ENCODE data around the gene SPAG17.

Gene SPAG17

DNA sequence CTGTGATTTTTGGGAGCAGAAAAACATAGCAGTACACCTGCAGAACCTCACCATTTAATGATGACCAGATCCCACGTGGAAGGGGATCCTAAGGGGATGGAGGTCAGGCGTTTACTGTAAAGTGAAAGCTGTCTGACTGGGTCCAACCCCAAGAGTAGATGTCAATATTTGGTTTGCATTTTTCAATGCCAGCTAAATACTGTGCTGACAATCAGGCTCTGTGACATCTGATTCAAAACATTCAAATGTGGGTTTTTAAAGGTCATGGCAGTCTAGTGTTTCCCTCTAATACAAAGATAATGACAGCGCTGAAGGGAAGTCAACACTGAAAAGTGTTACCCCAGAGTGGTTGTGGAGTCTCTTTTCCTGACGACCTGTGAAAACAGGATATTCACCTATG lies 68.1 kb downstream of the SPAG17 start:
- Mint-ChIP-seq H3K27ac (no peak overlapping the region), H3K27me3 (peaks cover 13% of the 10 kb centered on the region), H3K4me1 (no peaks in the 10 kb centered on the region), H3K4me3 (no peak overlapping the region), H3K9me3 (no peaks in the 10 kb centered on the region)
- DNase-seq (no peak), ATAC-seq (no peak)

- no peak overlapping the region for H3K27ac Mint-ChIP-seq
- H3K4me3 Mint-ChIP-seq: no peak overlapping the region
- H3K9me3 Mint-ChIP-seq: no peaks in the 10 kb centered on the region
- no peak for DNase-seq
- no peaks in the 10 kb centered on the region for H3K4me1 Mint-ChIP-seq
- ATAC-seq: no peak
- peaks cover 13% of the 10 kb centered on the region for H3K27me3 Mint-ChIP-seq
Observed at GRCh38 chr1:118116401-118116800, 68.6 kb downstream of the SPAG17 start.

DNA sequence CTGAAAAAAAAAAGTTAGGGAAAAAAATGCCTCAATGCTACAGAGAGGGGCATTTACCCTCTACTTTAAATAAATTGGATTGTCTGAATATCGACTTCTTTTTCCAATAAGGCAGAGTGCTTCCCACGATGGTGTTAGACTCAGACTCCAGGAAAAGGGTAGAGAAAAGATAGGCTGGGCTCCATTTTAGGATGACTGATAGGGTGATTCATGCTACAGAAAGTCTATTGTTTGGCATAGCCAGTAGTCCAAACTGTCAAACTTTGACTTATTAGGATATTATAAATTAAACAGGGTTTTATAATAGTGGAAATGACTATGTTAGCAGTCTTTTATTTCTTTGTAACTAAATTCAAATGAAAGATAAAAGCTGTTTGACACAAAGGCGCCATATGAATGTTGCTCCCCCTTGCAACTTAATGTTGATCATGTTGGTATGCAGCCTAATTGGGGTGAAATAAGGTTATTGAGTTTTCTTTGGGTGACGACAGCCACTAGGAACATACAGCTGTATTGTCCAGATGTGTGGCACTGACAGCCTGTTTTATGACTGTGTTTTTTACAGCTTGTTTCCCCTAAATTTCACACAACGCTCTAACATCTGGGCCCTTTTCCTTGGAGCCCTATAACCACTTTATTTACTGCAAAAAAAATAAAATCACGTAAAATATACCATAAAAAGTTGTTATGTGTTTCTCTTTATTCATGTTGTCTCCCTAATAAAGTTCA lies 69.3 kb downstream of the SPAG17 start:
- ATAC-seq (no peak), DNase-seq (no peak)
- Mint-ChIP-seq H3K4me3 (no peak overlapping the region), H3K9me3 (no peaks in the 10 kb centered on the region), H3K27ac (no peak overlapping the region), H3K27me3 (peaks cover 13% of the 10 kb centered on the region), H3K4me1 (no peaks in the 10 kb centered on the region)

DNA sequence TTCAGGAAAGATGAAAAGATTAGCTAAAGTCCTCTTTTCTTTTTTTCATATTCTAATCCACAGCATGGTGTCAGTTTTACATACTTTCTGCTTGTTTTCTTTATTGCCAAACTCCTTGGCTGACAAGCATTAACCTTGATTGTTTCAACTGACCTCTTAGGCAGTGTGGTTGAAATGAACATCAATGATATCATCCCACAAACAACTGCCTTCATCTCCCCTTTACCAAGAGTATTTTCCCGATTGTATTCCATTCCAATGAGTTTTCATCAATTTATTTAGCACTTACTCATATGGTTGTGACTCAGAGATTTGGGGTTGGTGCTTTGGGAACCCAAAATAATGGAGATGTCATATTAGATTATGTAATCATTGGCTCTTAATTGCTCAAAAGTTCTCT lies 71.8 kb downstream of the SPAG17 start:
- Mint-ChIP-seq H3K27ac (no peak overlapping the region), H3K27me3 (peaks cover 13% of the 10 kb centered on the region), H3K9me3 (no peaks in the 10 kb centered on the region), H3K4me3 (no peak overlapping the region), H3K4me1 (no peaks in the 10 kb centered on the region)
- ATAC-seq (no peak), DNase-seq (no peak)

DNA sequence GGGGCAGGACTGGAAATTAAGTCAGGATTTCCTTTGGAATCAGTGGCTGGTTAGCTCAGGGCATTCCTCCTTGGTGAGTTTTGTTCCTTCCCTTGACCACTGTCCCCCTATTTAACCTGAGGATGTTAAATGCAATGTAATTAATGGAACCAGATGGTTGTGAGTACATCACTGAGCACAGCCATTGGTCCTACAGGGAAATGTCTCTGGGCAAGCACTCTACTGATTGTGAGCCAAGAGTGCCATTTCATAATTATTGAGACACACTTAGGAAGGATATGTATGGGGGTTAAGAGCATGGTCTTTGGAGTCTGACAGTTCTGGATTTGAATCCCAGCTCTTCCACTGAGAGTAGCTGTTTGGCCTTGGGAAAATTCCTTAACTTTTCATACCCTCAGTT lies 74.4 kb downstream of the SPAG17 start:
- H3K9me3 Mint-ChIP-seq: no peaks in the 10 kb centered on the region
- H3K27ac Mint-ChIP-seq: no peak overlapping the region
- no peak for ATAC-seq
- no peaks in the 10 kb centered on the region for H3K27me3 Mint-ChIP-seq
- H3K4me1 Mint-ChIP-seq: no peaks in the 10 kb centered on the region
- no peak for DNase-seq
- H3K4me3 Mint-ChIP-seq: no peak overlapping the region

DNA sequence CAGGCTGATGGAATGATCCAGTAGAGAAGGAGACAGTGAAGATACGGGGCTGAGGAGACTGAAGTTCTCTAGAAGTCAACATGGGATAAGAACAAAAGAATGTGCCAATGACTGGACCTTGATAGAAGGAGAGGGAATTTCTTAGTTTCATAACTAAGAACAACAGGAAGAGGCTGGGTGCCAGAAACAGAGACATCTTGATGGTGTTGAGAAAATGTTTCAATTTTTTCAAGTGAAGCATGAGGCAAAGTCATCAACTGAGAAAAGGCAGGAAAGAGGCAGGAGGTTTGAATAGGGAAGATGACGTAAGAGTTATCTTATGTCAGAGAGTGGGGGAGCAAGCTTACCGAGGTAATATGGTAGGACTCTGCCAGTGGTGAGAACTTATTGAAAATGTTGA lies 80.1 kb downstream of the SPAG17 start:
- Mint-ChIP-seq H3K4me3 (no peak overlapping the region), H3K27me3 (no peaks in the 10 kb centered on the region), H3K9me3 (no peaks in the 10 kb centered on the region), H3K4me1 (no peaks in the 10 kb centered on the region), H3K27ac (no peak overlapping the region)
- no peak for DNase-seq
- no peak for ATAC-seq

- Mint-ChIP-seq H3K27me3 (no peaks in the 10 kb centered on the region), H3K4me1 (no peaks in the 10 kb centered on the region), H3K27ac (no peak overlapping the region), H3K9me3 (no peaks in the 10 kb centered on the region), H3K4me3 (no peak overlapping the region)
- DNase-seq: no peak
- no peak for ATAC-seq
Observed at GRCh38 chr1:118102445-118102844, 82.6 kb downstream of the SPAG17 start.

DNA sequence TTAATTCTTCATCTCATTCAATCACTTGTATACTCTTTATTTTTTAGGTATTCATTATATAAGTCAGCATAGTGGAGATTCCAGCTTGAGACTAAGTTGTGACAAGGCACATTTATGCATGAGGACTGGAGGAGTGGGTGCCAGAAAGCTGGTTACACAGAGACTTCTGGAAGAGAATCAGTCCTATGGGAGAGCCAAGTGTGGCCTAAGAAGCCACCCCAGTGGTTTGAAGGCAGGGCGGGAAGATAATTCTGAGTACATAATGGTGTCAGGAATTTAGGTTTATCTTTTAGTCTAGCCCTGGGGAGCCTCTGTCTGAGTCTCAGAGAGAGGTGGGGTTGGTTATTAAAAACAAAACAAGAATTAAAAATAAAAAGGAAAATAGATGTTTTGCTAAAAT lies 83.0 kb downstream of the SPAG17 start:
- no peaks in the 10 kb centered on the region for H3K4me1 Mint-ChIP-seq
- H3K9me3 Mint-ChIP-seq: no peaks in the 10 kb centered on the region
- H3K27ac Mint-ChIP-seq: no peak overlapping the region
- H3K27me3 Mint-ChIP-seq: no peaks in the 10 kb centered on the region
- DNase-seq (no peak), ATAC-seq (no peak)
- H3K4me3 Mint-ChIP-seq: no peak overlapping the region

- no peaks in the 10 kb centered on the region for H3K9me3 Mint-ChIP-seq
- H3K27ac Mint-ChIP-seq: no peak overlapping the region
- no peak overlapping the region for H3K4me3 Mint-ChIP-seq
- DNase-seq (no peak), ATAC-seq (no peak)
- no peaks in the 10 kb centered on the region for H3K4me1 Mint-ChIP-seq
- no peaks in the 10 kb centered on the region for H3K27me3 Mint-ChIP-seq
Observed at GRCh38 chr1:118101515-118101844, 83.5 kb downstream of the SPAG17 start.

GRCh38 chr1:118100686-118101514 lies 84.1 kb downstream of the SPAG17 start:
- Mint-ChIP-seq H3K9me3 (no peaks in the 10 kb centered on the region), H3K27ac (no peak overlapping the region), H3K4me3 (no peak overlapping the region), H3K27me3 (no peaks in the 10 kb centered on the region), H3K4me1 (no peaks in the 10 kb centered on the region)
- DNase-seq (no peak), ATAC-seq (no peak)

DNA sequence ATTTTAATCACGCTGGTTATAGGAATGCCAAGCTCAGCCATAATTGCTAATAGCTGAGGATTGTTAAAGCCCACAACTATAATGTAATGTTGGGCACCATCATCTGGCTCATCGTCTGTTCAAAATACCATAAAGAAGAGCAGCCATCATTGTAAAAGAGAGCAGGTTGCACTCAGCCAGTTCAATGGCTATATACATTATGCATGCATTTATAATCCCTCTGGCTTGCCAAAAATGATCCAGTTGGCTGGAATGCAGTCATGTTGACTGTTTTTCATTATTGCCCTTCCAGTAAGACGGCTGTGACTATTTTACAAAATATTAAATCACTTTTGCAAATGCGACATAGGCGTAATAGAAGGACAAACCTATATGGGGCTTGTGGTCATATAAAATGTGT lies 85.3 kb downstream of the SPAG17 start:
- Mint-ChIP-seq H3K27ac (no peak overlapping the region), H3K4me3 (no peak overlapping the region), H3K4me1 (no peaks in the 10 kb centered on the region), H3K27me3 (no peaks in the 10 kb centered on the region), H3K9me3 (no peaks in the 10 kb centered on the region)
- DNase-seq: no peak
- no peak for ATAC-seq

DNA sequence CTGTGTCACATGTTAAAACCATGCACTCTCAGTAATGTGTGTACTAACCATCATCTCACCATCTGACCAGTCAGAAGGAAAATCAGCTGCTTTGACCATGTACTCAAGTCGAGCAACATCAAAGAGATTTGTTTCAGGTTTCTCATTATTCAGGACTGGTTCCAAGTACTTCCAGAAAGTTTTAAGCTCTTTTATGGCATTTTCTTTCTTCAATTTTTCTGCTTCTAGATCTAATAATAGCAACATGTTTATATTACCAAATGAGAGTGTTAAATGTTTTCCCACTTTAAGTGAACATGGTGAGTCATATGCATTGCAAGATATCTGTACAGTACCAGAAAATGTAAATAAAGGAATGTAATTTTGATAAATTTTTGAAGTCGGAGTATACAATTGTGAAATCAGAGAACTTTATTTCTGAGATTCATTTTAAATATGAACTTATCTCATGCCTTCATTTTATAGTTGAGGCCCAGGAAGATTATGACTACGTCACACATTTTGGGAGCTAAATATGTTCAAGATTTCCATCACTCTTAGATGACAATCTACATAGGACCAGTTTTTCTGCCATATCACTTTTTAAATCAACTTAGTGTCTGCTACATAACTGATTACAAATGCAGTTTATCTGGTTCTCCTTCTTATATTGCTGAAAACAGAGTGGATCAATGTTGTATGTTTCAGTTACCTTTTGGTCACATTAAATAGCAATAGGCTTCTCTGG lies 87.2 kb downstream of the SPAG17 start:
- Mint-ChIP-seq H3K9me3 (no peaks in the 10 kb centered on the region), H3K4me1 (no peaks in the 10 kb centered on the region), H3K27ac (no peak overlapping the region), H3K27me3 (no peaks in the 10 kb centered on the region), H3K4me3 (no peak overlapping the region)
- DNase-seq (no peak), ATAC-seq (no peak)

DNA sequence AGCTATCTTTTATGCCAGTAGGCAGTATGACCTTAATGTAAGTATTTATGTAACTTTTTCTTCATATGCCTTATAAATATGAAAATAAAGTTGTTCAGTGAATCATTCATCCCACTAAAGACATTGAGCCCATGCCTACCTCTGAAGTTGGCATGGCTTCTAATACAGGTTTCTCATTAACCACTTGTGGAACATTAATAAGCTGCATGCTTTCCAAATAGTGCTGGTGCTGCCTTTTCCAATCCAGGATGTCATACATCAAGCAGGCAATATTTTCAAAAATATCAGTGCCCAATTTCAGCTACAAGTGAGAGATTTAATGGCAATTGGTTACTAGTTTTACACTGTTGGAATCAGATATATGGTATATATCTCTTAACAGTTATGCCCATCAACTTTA lies 92.0 kb downstream of the SPAG17 start:
- H3K9me3 Mint-ChIP-seq: no peaks in the 10 kb centered on the region
- no peak overlapping the region for H3K27ac Mint-ChIP-seq
- H3K27me3 Mint-ChIP-seq: no peaks in the 10 kb centered on the region
- H3K4me1 Mint-ChIP-seq: no peaks in the 10 kb centered on the region
- H3K4me3 Mint-ChIP-seq: no peak overlapping the region
- no peak for DNase-seq
- ATAC-seq: no peak

- no peak overlapping the region for H3K27ac Mint-ChIP-seq
- H3K4me1 Mint-ChIP-seq: no peaks in the 10 kb centered on the region
- H3K9me3 Mint-ChIP-seq: no peaks in the 10 kb centered on the region
- no peak for ATAC-seq
- H3K4me3 Mint-ChIP-seq: no peak overlapping the region
- DNase-seq: no peak
- no peaks in the 10 kb centered on the region for H3K27me3 Mint-ChIP-seq
Observed at GRCh38 chr1:118090130-118090529, 94.9 kb downstream of the SPAG17 start.

- H3K27me3 Mint-ChIP-seq: peaks cover 9% of the 10 kb centered on the region
- H3K4me3 Mint-ChIP-seq: no peak overlapping the region
- no peak for ATAC-seq
- no peak for DNase-seq
- H3K9me3 Mint-ChIP-seq: no peaks in the 10 kb centered on the region
- no peaks in the 10 kb centered on the region for H3K4me1 Mint-ChIP-seq
- H3K27ac Mint-ChIP-seq: no peak overlapping the region
Observed at GRCh38 chr1:118085365-118085764, 99.7 kb downstream of the SPAG17 start.

GRCh38 chr1:118084400-118084799 lies 100.6 kb downstream of the SPAG17 start:
- H3K4me1 Mint-ChIP-seq: no peaks in the 10 kb centered on the region

More at GRCh38 chr1:118084400-118084799, 100.6 kb downstream of the SPAG17 start:
- no peak overlapping the region for H3K27ac Mint-ChIP-seq
- no peak for DNase-seq
- H3K27me3 Mint-ChIP-seq: peaks cover 9% of the 10 kb centered on the region
- H3K9me3 Mint-ChIP-seq: no peaks in the 10 kb centered on the region
- no peak overlapping the region for H3K4me3 Mint-ChIP-seq
- ATAC-seq: no peak
